PC-3 (cell line): ENCODE data around the gene JSRP1.

Experiments used
- EZH2phosphoT487 ChIP-seq: fragments of 300-600 bp; sonication (generic); IDR thresholded peaks from 2 replicates; pipeline ENCODE4 v1.6.1; 2018; ENCODE audit warnings: mild to moderate bottlenecking, antibody characterized with exemption, low read length, borderline replicate concordance
- TF ChIP-seq, protein P1 (sequence below): fragments of 300-600 bp; sonication (generic); conservative IDR thresholded peaks from 2 replicates; pipeline ENCODE4 v1.5.1; 2017; ENCODE audit warnings: antibody characterized with exemption, low read depth, mild to moderate bottlenecking, low read length

GRCh38 chr19:2242092-2242537, 14.1 kb downstream of the JSRP1 start:
- TF ChIP-seq, protein P1, sequence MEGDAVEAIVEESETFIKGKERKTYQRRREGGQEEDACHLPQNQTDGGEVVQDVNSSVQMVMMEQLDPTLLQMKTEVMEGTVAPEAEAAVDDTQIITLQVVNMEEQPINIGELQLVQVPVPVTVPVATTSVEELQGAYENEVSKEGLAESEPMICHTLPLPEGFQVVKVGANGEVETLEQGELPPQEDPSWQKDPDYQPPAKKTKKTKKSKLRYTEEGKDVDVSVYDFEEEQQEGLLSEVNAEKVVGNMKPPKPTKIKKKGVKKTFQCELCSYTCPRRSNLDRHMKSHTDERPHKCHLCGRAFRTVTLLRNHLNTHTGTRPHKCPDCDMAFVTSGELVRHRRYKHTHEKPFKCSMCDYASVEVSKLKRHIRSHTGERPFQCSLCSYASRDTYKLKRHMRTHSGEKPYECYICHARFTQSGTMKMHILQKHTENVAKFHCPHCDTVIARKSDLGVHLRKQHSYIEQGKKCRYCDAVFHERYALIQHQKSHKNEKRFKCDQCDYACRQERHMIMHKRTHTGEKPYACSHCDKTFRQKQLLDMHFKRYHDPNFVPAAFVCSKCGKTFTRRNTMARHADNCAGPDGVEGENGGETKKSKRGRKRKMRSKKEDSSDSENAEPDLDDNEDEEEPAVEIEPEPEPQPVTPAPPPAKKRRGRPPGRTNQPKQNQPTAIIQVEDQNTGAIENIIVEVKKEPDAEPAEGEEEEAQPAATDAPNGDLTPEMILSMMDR = no peak
- TF ChIP-seq EZH2phosphoT487 = no peak
